SK-N-SH (cell line): ENCODE results near the gene RGS7. TPM values are rescaled to one million over a fixed set of nuclear protein-coding genes. Genes with fewer than 3 reads are reported as not detected.

ENCODE experiments used
- CTCF ChIA-PET: fragments of 300-600, 350-600 bp; formaldehyde crosslinking; extraction: SDS; loops from one replicate; lab custom pipeline; 2021; lab: Yijun Ruan, JAX
- POLR2A ChIA-PET: fragments of 350-600 bp; sonication (Branson Sonifier 250); formaldehyde crosslinking; extraction: SDS; loops from one replicate; lab custom pipeline; 2020; ENCODE audit warnings: antibody characterized with exemption, inconsistent platforms; lab: Yijun Ruan, JAX
- DNase-seq: peaks from one replicate; pipeline ENCODE4 v3.0.0; 2012
- H2AFZ ChIP-seq: fragments of 200-600 bp; sonication (generic); 2 replicates; pipeline ENCODE4 v1.8.1; 2016; ENCODE audit warnings: antibody characterized with exemption, mild to moderate bottlenecking, low read depth
- H3F3A ChIP-seq: fragments of 200-600 bp; sonication (generic); replicated peaks from 2 replicates; pipeline ENCODE3; 2016; ENCODE audit warnings: antibody characterized with exemption, mild to moderate bottlenecking; ENCODE audit not compliant: insufficient read depth
- H3K27ac ChIP-seq, 2 experiments: fragments of 200-500 bp in 1 of 2; fragments of 200-600 bp in 1 of 2; sonication (Bioruptor generic) in 1 of 2; sonication (generic), shearing (Covaris generic) in 1 of 2; 2 replicates each; pipeline versions ENCODE4 v1.5.1 to v1.6.1; 2014 to 2016; ENCODE audit warnings: low read depth in 2 of 2, inconsistent platforms in 1 of 2, low read length in 1 of 2, mild to moderate bottlenecking in 1 of 2, mixed read lengths in 1 of 2
- H3K27me3 ChIP-seq: fragments of 200-600 bp; sonication (generic), shearing (Covaris generic); 2 replicates; pipeline ENCODE4 v1.6.1; 2016; ENCODE audit warnings: mixed run types; ENCODE audit not compliant: insufficient read depth
- H3K36me3 ChIP-seq, 2 experiments: fragments of 200-500 bp in 1 of 2; fragments of 200-600 bp in 1 of 2; sonication (Bioruptor generic) in 1 of 2; sonication (generic) in 1 of 2; replicated peaks in 1 of 2; 2 replicates each; pipeline versions ENCODE3 to v1.5.1; 2014 to 2016; ENCODE audit warnings: low read length in 1 of 2, mild to moderate bottlenecking in 1 of 2; ENCODE audit not compliant: insufficient read depth in 2 of 2, control insufficient read depth in 1 of 2
- H3K4me1 ChIP-seq, 2 experiments: fragments of 200-500 bp in 1 of 2; fragments of 200-600 bp in 1 of 2; sonication (Bioruptor generic) in 1 of 2; sonication (generic), shearing (Covaris generic) in 1 of 2; 2 replicates each; pipeline versions ENCODE4 v1.5.1 to v1.6.1; 2014 to 2016; ENCODE audit warnings: low read depth in 1 of 2, low read length in 1 of 2, mixed run types in 1 of 2; ENCODE audit not compliant: insufficient read depth in 2 of 2, control insufficient read depth in 1 of 2
- H3K4me2 ChIP-seq: fragments of 200-600 bp; sonication (generic), shearing (Covaris generic); 2 replicates; pipeline ENCODE4 v1.6.1; 2017; ENCODE audit warnings: mixed run types
- H3K4me3 ChIP-seq, 2 experiments: fragments of 200-500 bp in 1 of 2; fragments of 200-600 bp in 1 of 2; sonication (Bioruptor generic) in 1 of 2; sonication (generic), shearing (Covaris generic) in 1 of 2; 2 replicates each; pipeline versions ENCODE4 v1.5.1 to v1.8.1; 2014 to 2016; ENCODE audit warnings: low read depth in 2 of 2, inconsistent platforms in 1 of 2, low read length in 1 of 2, mild to moderate bottlenecking in 1 of 2, mixed read lengths in 1 of 2, moderate library complexity in 1 of 2
- H3K79me2 ChIP-seq: fragments of 200-600 bp; sonication (generic); 2 replicates; pipeline ENCODE4 v1.8.1; 2017; ENCODE audit warnings: mild to moderate bottlenecking; ENCODE audit not compliant: insufficient read depth
- H3K9ac ChIP-seq: fragments of 200-600 bp; sonication (generic); 2 replicates; pipeline ENCODE4 v1.6.1; 2017; ENCODE audit warnings: mixed run types
- H3K9me2 ChIP-seq: fragments of 200-600 bp; sonication (generic); 2 replicates; pipeline ENCODE4 v1.6.1; 2017; ENCODE audit warnings: mixed run types
- H3K9me3 ChIP-seq: fragments of 200-600 bp; sonication (generic); 2 replicates; pipeline ENCODE4 v1.6.1; 2017; ENCODE audit warnings: mixed run types, mild to moderate bottlenecking, moderate library complexity
- H4K20me1 ChIP-seq: fragments of 200-600 bp; sonication (generic); 2 replicates; pipeline ENCODE4 v1.6.1; 2017; ENCODE audit warnings: mild to moderate bottlenecking, mixed run types; ENCODE audit not compliant: insufficient read depth
- CTCF ChIP-seq: fragments of 200-600 bp; sonication (generic); IDR thresholded peaks from 2 replicates; pipeline ENCODE4 v1.6.1; 2017; ENCODE audit warnings: antibody characterized with exemption, mild to moderate bottlenecking, moderate library complexity
- EZH2phosphoT487 ChIP-seq: fragments of 200-600 bp; sonication (generic); IDR thresholded peaks from 2 replicates; pipeline ENCODE4 v1.6.1; 2017; ENCODE audit warnings: low read depth, mixed run types, mild to moderate bottlenecking, antibody characterized with exemption, moderate library complexity, borderline replicate concordance
- GABPA ChIP-seq: IDR thresholded peaks from 2 replicates; pipeline ENCODE4 v1.4.0; 2012; ENCODE audit warnings: low read depth, mild to moderate bottlenecking
- IRF3 ChIP-seq: fragments of 150-350 bp; IDR thresholded peaks from 2 replicates; pipeline ENCODE4 v1.6.1; 2016; ENCODE audit warnings: mild to moderate bottlenecking, low read depth, low read length
- JUND ChIP-seq: IDR thresholded peaks from 2 replicates; pipeline ENCODE4 v1.4.0; 2012
- RAD21 ChIP-seq: IDR thresholded peaks from 2 replicates; pipeline ENCODE4 v1.6.1; 2012; ENCODE audit warnings: mild to moderate bottlenecking, low read length
- RCOR1 ChIP-seq: fragments of 150-350 bp; IDR thresholded peaks from 2 replicates; pipeline ENCODE4 v1.6.1; 2017; ENCODE audit warnings: antibody characterized with exemption, low read length
- REST ChIP-seq: IDR thresholded peaks from 2 replicates; pipeline ENCODE4 v1.6.1; 2012; ENCODE audit warnings: mild to moderate bottlenecking, low read depth, low read length, moderate library complexity
- TAF1 ChIP-seq: IDR thresholded peaks from 2 replicates; pipeline ENCODE4 v1.6.1; 2012; ENCODE audit warnings: low read depth, mild to moderate bottlenecking, low read length, moderate library complexity, borderline replicate concordance
- YY1 ChIP-seq: IDR thresholded peaks from 2 replicates; pipeline ENCODE4 v1.4.0; 2012; ENCODE audit warnings: low read depth, mild to moderate bottlenecking
- ZBTB33 ChIP-seq: IDR thresholded peaks from 2 replicates; pipeline ENCODE4 v1.4.0; 2012; ENCODE audit warnings: low read depth, borderline replicate concordance
- WGBS: methylation state at CpG from one replicate; pipeline ENCODE4 v1.1.6; 2017; ENCODE audit warnings: low lambda C conversion rate; 5-methylcytosine and 5-hydroxymethylcytosine counted together
- polyA plus RNA-seq, 3 experiments: library from polyadenylated mRNA; depleted of rRNA; stranded (reverse); fragments of >200 nt; gene quantifications; 2 replicates each; pipeline ENCODE4 v1.2.3, GENCODE V29; 2012

The RGS7 gene
- polyA plus RNA-seq, 1 of the 3 experiments (the other 2 are of a cell fraction), result 0.36 TPM

GRCh38 chr1:241161188-241161689 is 195.8 kb downstream of the RGS7 start:
- POLR2A ChIA-PET, result no interaction called here
- DNase-seq, result no peak
- Histone ChIP-seq H3K4me1 (no peaks in the 10 kb centered on the region; a peak in 1 of 4 replicates), H2AFZ (no peak overlapping the region), H3K36me3 (no peaks in the 10 kb centered on the region), H3F3A (no peaks in the 10 kb centered on the region), H3K27me3 (no peaks in the 10 kb centered on the region), H3K9me2 (no peaks in the 10 kb centered on the region), H3K4me3 (no peak overlapping the region), H3K4me2 (no peak overlapping the region), H3K27ac (no peak overlapping the region), H3K79me2 (no peaks in the 10 kb centered on the region), H3K9ac (no peak overlapping the region), H4K20me1 (no peaks in the 10 kb centered on the region), H3K9me3 (no peaks in the 10 kb centered on the region; the same call in 1 of the 2 replicates)
- 34% methylated on average over 2 of the region's 2 CpGs for WGBS
- no peak for TF ChIP-seq GABPA
- no peak for TF ChIP-seq CTCF
- no peak for TF ChIP-seq REST
- no peak for TF ChIP-seq JUND
- no peak for TF ChIP-seq RAD21
- TF ChIP-seq YY1, result no peak
- no peak for TF ChIP-seq TAF1
- TF ChIP-seq EZH2phosphoT487, result no peak
- TF ChIP-seq IRF3, result no peak
- CTCF ChIA-PET, result no interaction called here

- no peak overlapping the region for H3K4me3 ChIP-seq
- H3K79me2 ChIP-seq, result no peaks in the 10 kb centered on the region
- no peak overlapping the region for H3K27ac ChIP-seq
- H2AFZ ChIP-seq, result no peak overlapping the region
- 48% methylated on average over 3 of the region's 3 CpGs for WGBS
- no peaks in the 10 kb centered on the region for H3K27me3 ChIP-seq
- H3K9ac ChIP-seq, result no peak overlapping the region
- no peaks in the 10 kb centered on the region for H3K9me2 ChIP-seq
- DNase-seq, result no peak
- H3K9me3 ChIP-seq, result no peaks in the 10 kb centered on the region; the same call in 1 of the 2 replicates
- ChIA-PET POLR2A (no interaction called here), CTCF (interaction anchor here (1.3 kb wide), 1 partner anchor 18 kb away, joined by 3 read pairs; no protein-coding TSS in a partner anchor)
- no peaks in the 10 kb centered on the region for H4K20me1 ChIP-seq
- no peaks in the 10 kb centered on the region for H3F3A ChIP-seq
- no peaks in the 10 kb centered on the region for H3K36me3 ChIP-seq
- no peak overlapping the region for H3K4me2 ChIP-seq
- TF ChIP-seq ZBTB33 (no peak), RCOR1 (no peak), RAD21 (peak; percentile 57; the same call in 1 of the 2 replicates)
- H3K4me1 ChIP-seq, result no peaks in the 10 kb centered on the region; a peak in 1 of 4 replicates
Measured at GRCh38 chr1:241157435-241157834, 199.6 kb downstream of the RGS7 start.
